Right lobe of liver (tissue), 4 donors: Measurements from ENCODE around the gene MSN.

ENCODE experiments used
- CTCF ChIP-seq, 4 donors: fragments of 200-600 bp in 3 of 4; fragments of 450-650 bp in 1 of 4; IDR thresholded peaks; one replicate each; pipeline versions ENCODE4 v1.5.1 to v1.8.0; 2016 to 2022; ENCODE audit warnings: antibody characterized with exemption in 4 of 4, mild to moderate bottlenecking in 2 of 4
- POLR2A ChIP-seq: fragments of 450-650 bp; IDR thresholded peaks from one replicate; pipeline ENCODE4 v1.6.1; 2017; ENCODE audit warnings: antibody characterized with exemption, mild to moderate bottlenecking
- donor health status: DM: no; HTN: no; CAD: no.
- donor health status: DM: no; HTN: no; CAD: no.
- donor health status: DM: no; HTN: yes; CAD: no.

DNA sequence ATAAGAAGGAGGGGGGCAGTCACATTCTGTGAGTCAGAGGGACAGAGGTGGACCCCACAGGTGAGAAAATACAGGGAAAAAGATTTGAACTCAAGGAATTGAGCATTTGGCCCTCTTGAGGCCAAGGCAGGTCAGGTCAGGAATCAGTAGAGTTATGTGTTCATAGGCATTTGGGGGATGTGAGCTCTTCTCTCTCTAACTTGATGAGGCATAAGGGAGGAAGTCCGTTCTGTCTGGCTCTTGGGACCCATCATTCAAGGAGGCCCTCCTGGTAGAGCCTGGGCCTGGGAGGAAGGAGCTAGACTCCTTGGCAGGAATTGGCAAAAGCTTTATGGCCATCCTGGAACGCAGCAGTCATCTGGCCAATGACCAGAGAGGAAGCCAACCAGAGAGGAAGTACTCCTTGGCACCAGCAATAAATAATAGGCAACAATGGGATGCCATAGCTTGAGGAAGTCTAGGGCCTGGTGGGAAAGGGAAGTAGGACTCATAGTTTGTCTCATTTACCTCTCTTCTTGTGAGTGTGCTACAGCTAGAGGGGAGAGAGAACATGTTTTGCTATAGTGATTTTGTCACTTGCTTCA lies 53.0 kb downstream of the MSN start:
- TF ChIP-seq CTCF (IDR thresholded peaks at IDR 0.05), result no peak
- TF ChIP-seq POLR2A, result no peak
